Right lobe of liver (tissue), 4 donors: ENCODE results near the gene ABHD12.

Experiments
- CTCF ChIP-seq, 4 donors: fragments of 200-600 bp in 3 of 4; fragments of 450-650 bp in 1 of 4; IDR thresholded peaks; one replicate each; pipeline versions ENCODE4 v1.5.1 to v1.8.0; 2016 to 2022; ENCODE audit warnings: antibody characterized with exemption in 4 of 4, mild to moderate bottlenecking in 2 of 4
- POLR2A ChIP-seq: fragments of 450-650 bp; IDR thresholded peaks from one replicate; pipeline ENCODE4 v1.6.1; 2017; ENCODE audit warnings: antibody characterized with exemption, mild to moderate bottlenecking
- donor health status: DM: no; HTN: no; CAD: no.
- donor health status: DM: no; HTN: no; CAD: no.
- donor health status: DM: no; HTN: yes; CAD: no.

- TF ChIP-seq CTCF (IDR thresholded peaks at IDR 0.05) (no peak), POLR2A (no peak)
These were observed 48.7 kb upstream of the ABHD12 start for GRCh38 chr20:25439328-25439727.
